HUDEP-2 (cell line): Measurements from ENCODE around the gene BACH2.
"Not testable (repeated sequence)": the region's sequence is repeated elsewhere in the genome, so short reads cannot be mapped to it uniquely, and the experiment has no call there.

Experiments used
- DNase-seq, 76 experiments: peaks; one replicate each; lab custom pipeline; 2025; ENCODE audit not compliant: unreplicated experiment in 76 of 76; lab: John Stamatoyannopoulos, UW

Gene BACH2

GRCh38 chr6:90296341-90297114 is at the start of gene BACH2:
Gene BACH2 (minus strand): TSS chr6:90296843. CDS start chr6:90008844, 287,999 bp downstream.
- DNase-seq: peak in 63 of 76 experiments; percentile 11 to 78 (median 48)

DNA sequence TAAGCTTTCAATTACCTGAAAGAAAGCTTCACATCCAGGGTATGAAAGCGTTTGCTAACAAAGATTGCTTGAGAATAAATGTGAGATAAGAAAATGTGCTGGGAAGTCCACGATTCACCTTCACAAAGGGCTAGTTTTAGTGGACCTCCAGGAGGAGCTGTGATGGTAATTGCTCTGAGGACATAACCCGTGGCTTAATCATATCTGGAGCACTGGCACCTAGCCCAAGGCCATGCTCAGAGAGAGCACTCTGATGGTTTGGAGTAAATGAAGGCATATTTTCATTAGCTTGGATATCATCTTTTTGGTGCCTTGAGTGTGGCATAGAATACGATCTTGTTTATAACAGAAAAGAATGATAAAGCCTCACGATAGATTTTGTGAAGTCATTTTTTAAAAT is 46.9 kb upstream of the BACH2 start:
- DNase-seq: peak in 4 of 76 experiments; percentile 2 to 24 (median 14)

DNA sequence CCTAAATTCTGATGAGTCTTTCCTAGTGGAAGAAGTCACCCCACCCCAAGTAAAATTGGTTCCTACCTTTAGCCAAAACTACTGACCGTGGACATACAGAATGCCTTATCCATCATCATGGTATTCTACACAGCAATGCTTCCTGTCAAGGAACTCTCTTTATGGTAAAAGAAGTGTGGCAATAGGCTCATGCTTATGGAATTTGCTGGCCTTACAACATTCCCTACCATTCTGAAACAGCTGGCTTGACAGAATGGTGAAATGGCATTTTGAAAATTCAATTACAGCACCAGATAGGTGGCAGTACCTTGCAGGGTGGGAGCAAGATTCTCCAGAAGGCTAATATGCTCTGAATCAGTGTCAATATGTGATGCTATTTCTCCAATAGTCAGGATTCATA is 41.8 kb upstream of the BACH2 start:
- DNase-seq: no peak

DNA sequence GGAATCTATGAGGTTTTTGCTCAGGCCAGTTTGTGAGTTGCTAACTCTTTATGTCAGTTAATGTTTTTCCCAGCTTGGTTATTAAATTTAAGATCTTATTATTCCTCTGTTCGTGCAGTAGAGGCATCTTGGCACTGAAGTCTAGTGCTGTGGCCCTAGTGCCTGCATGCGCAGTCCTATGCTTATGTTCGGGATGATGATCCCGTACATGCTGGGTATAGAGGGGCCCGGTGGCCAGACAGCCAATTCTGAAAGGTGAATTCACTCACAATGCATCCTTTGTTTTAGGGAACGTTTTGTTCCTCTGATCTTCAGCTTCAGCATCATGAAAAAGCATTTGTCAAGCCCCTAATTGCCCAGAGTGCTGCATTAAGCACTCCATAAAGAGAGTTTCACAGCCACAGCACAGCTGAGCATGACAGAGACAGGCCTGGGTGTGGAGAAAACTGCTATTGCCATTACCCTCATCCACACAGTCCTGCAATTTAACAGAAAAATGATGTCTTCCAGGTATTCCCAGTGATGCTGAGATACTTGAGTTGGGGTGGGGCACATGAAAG is 39.8 kb upstream of the BACH2 start:
- no peak for DNase-seq

DNA sequence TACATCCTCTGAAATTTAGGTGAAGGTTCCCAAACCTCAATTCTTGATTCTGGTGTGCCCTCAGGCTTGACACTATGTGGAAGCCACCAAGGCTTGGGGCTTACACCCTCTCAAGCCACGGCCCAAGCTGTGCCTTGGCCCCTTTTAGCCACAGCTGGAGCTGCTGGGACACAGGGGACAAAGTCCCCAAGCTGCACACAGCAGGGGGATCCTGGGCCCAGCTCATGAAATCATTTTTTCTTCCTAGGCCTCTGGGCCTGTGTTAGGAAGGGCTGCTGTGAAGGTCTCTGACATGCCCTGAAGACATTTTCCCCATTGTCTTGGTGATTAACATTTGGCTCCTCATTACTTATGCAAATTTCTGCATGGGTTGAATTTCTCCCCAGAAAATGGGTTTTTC is 37.3 kb upstream of the BACH2 start:
- DNase-seq: no peak

GRCh38 chr6:90332978-90333543 is 36.4 kb upstream of the BACH2 start:
- DNase-seq: not testable (repeated sequence)

DNA sequence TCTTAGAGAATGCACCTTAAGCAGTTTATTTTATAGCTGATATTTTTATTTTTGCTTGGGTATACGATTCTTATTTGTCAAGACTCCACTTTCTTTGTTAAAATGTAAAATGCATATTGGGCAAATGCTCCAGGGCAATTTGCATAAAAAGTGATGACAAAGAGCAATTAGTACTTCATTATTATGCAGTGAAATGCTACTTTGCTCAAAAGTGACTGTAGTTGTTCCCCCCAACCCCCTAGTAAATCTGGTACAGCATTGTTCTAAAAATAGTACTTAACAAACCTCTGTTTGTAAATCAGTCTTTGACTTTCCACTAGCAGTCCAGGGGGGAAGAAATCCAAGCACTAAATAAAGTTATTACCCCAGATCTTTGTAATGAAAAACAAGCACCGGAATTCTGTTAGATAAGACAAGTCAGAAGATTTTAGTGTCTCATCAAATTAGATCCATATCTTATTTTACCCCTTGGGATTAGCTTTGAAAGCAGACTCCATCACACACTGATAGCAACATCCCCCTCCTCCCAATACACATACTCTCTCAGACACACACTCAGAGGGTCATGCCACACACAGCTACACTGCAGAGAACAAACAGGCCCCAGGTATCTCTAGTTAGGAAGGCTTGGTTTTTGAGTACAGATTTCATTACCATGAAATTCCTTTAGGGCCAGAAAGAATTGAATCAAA is 32.9 kb upstream of the BACH2 start:
- no peak for DNase-seq

DNA sequence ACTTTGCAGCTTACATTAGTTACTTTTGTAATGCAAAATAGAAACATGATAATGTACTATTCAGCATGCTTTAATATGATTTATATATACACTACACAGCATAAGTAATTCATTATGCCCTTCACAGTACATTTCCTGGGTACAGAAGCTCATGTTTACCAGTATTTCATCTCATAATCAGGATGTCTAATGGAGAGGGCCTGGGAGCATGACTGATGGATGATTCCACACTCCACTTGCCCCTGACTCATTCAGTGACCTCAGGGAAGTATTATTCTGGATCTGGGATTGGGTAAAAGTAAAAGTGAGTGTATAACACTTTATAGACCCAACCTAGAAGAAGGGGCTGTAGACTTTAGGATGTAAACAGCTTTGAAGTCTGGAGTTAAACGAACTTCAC is 31.4 kb upstream of the BACH2 start:
- no peak for DNase-seq

DNA sequence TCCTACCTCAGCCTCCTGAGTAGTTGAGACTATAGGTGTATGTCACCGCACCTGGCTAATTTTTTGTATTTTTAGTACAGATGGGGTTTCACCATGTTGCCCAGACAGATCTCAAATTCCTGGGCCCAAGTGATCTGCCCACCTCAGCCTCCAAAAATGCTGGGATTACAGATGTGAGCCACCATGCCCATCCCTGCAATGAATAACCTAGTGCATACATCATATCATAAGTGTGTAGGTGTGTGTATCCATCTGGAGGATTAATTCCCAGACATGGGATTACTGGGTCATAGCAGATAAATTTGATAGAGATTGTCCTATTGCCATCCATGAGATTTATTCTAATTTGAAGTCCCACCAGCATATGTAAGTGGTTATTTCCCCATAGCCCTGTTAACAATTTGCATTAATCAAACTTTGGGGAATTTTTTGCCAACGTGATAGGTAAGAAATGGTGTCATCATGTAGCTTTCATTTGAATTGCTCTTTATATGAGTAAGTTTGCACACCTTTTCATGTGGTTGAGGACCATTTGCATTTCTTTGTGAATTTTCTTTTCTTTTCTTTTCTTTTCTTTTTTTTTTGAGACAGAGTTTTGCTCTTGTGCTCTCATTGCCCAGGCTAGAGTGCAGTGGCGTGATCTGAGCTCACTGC is 29.9 kb upstream of the BACH2 start:
- DNase-seq: no peak

- no peak for DNase-seq
These were observed 27.1 kb upstream of the BACH2 start for GRCh38 chr6:90323706-90324105.

DNA sequence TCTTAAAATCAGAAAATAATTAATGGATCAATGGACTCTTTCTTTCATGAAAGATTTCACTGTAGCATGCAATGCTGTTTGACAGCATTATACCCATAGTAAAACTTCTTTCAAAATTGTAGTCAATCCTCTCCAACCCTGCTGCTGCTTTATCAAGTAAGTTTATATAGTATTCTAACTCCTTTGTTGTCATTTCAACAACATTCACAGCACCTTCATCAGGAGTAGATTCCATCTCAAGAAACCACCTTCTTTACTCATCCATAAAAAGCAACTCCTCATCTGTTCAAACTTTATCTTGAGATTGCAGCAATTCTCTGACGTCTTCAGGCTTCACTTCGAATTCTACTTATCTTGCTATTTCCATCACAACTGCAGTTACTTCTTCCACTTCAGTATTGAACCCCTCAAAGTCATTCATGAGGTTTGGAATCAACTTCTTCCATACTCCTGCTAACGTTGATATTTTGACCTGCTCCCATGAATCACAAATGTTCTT is 26.4 kb upstream of the BACH2 start:
- DNase-seq: no peak

GRCh38 chr6:90319979-90320685 is 23.5 kb upstream of the BACH2 start:
- no peak for DNase-seq

GRCh38 chr6:90319044-90319443 is 22.4 kb upstream of the BACH2 start:
- no peak for DNase-seq

GRCh38 chr6:90315986-90316385 is 19.3 kb upstream of the BACH2 start:
- no peak for DNase-seq

DNA sequence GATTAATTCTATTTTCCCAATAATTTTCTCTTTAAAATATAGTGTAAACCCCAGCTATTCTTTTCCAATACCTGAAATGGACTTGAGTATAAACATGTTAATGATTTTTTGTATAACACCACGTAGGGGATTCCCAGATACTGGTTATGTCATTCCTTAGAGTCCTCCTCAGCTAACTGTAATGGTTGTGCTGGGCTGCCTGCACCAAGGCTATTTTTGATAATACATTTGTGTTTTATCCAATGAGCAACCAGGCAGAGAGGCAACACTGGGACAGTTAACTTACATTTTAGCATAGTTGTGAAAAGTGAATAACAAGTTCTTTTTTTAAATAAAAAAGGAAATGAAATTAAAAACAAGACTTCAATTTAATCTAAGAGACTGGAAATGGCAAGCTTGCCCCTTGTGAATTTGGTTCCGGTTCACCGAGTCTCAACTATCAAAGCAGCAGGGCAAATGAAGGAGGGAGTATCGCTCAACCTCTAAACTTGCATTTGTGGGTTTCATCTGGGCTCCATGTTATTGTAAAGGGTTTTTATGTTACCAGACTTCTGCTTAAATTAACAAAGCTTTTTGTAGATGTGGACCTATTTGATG is 18.8 kb upstream of the BACH2 start:
- no peak for DNase-seq

DNA sequence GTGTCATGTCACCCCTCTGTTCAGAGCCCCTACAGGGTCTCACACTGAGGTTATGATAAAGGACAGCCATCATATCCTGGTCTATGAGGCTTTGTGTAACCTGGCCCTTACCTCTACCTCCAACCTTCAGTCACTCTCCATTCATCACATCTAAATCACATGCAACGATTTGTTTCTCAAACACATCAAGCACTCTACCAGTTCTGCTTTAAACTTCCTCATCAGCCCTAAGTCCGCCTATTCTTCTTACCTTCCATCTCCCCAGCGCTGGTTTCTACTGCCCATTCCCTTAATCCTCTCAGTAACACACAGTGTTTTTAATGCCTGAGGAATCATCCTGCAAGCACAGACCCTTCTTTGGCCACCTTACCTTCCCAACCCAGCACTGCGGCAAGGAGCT is 17.9 kb upstream of the BACH2 start:
- DNase-seq: no peak

DNA sequence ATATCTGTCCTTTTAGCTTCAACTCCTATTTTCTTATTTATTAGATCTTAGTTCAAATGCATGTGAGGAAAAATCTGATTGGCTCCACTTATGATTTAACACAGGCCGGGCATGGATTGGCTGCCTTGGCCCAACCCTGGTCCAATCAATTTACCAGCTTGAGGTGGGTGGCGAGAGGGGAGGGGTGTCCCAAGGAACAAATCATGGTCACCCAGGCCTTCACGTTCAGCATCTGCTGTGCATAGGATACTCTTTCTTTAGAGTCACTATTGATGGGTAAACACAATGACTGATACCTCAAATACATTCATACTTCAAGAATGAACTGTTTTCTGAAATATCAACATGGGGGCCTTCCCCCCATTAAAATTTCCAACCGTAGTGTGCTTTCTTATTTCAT is 14.9 kb upstream of the BACH2 start:
- DNase-seq: no peak

DNA sequence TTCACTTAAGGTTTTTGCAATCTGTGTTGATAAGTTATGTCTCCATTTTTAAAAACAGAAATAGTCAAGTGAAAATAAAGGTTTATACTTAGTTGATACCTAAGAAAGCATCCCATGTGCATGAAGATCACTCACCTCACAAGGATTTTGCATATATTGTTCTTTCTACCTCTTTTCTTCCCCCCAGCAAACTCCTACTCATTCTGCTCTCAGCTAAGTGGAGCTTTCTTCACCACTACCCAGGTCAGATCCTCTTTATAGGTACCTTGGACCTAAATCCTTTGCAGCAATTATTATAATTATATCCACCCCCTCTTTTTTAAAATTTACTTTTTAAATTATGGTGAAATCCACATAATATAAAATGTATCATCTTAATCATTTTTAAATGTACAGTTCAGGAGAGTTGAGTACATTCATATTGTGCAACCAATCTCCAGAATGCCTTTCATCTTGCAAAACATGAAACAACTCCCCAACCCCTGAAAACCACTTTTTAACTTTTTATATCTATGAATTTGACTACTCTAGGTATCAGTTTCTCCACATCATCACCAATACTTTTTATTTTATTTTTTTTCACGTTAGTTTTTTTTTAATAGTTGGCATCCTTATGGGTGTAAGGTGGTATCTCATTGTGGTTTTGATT is 9.3 kb upstream of the BACH2 start:
- DNase-seq: no peak

GRCh38 chr6:90304308-90304707 is 7.7 kb upstream of the BACH2 start:
- no peak for DNase-seq
